ENCODE data around the gene ERF. TPM values are rescaled to one million over a fixed set of nuclear protein-coding genes. Genes with fewer than 3 reads are reported as not detected.
A peak's percentile ranks its signal among the peaks of the same experiment; 100 is the strongest.

Gene ERF
- total RNA-seq, 1 experiment from 2014 or later, result 96.1 TPM

- TF ChIP-seq REST (IDR thresholded peaks at IDR 0.05; ENCODE audit: low read depth) (no peak), SP1 (IDR thresholded peaks at IDR 0.05; ENCODE audit: low read depth) (no peak), JUND (IDR thresholded peaks at IDR 0.05) (no peak), FOSL1 (IDR thresholded peaks at IDR 0.05; ENCODE audit: low read depth) (no peak), ZFX (IDR thresholded peaks at IDR 0.05) (no peak), POLR2AphosphoS5 (IDR thresholded peaks at IDR 0.05; ENCODE audit: low read depth, low read length) (no peak)
These were observed 3.2 kb downstream of the ERF start (continued) for GRCh38 chr19:42251572-42252358.

GRCh38 chr19:42250666-42251531 lies 4.0 kb downstream of the ERF start:
- Histone ChIP-seq H2AFZ (ENCODE audit: low read depth, low read length, poor library complexity, severe bottlenecking) (no peak overlapping the region), H3K9me3 (ENCODE audit: control insufficient read depth in 1 of 2, insufficient read depth in 1 of 2, low read depth in 1 of 2, low read length in 2 of 2) (no peaks in the 10 kb centered on the region), H3K9me2 (ENCODE audit: insufficient read depth) (no peaks in the 10 kb centered on the region), H3K79me2 (ENCODE audit: insufficient read depth, low read length) (peaks cover 54% of the 10 kb centered on the region), H3K4me3 (replicated peaks in 1 of 2; ENCODE audit: low read depth in 1 of 2, low read length in 2 of 2) (no peak overlapping the region), H3K27ac (ENCODE audit: low read depth, low read length) (peak overlapping the region; percentile 33; the same call in 1 of the 2 replicates), H4K20me1 (ENCODE audit: insufficient read depth) (peaks cover 3% of the 10 kb centered on the region; the same call in 1 of the 2 replicates), H3K9ac (ENCODE audit: low read length) (no peak overlapping the region), H3K27me3 (ENCODE audit: insufficient read depth, low read length) (no peaks in the 10 kb centered on the region), H3K4me1 (ENCODE audit: control insufficient read depth in 1 of 2, insufficient read depth in 2 of 2, low read length in 2 of 2) (peaks cover 22 to 48% of the 10 kb centered on the region in 2 experiments), H3K4me2 (ENCODE audit: low read length) (no peak overlapping the region; the same call in 1 of the 2 replicates), H3K36me3 (ENCODE audit: control insufficient read depth in 1 of 2, insufficient read depth in 2 of 2, low read length in 2 of 2) (peaks cover 0 to 7% of the 10 kb centered on the region in 2 experiments; a peak in 2 of 4 replicates)
- CTCF ChIA-PET, result interaction anchor here (1.3 kb wide), 1 partner anchor 29 kb away, joined by 3 read pairs; no protein-coding TSS in a partner anchor
- intact Hi-C loops (cut with micrococcal nuclease), result no loop called here
- no peak for DNase-seq (ENCODE audit: low read depth, low spot score)
- no peak for ATAC-seq
- no TSS peak for BruUV-seq (replicated peaks)
- POLR2A ChIA-PET, result interaction anchor here (1.6 to 1.8 kb wide), 2 partner anchors 8 to 29 kb away, joined by 9 to 16 read pairs; no protein-coding TSS in a partner anchor
- RAD21 ChIA-PET (ENCODE audit: low non-redundant PET in 1 of 2, low total read pairs in 2 of 2, uncharacterized antibody in 2 of 2, unreplicated experiment in 2 of 2), result interaction anchor here in 1 of 2 experiments (1.0 kb wide), 1 partner anchor 8 kb away, joined by 3 read pairs; no protein-coding TSS in a partner anchor
- TF ChIP-seq ATF3 (IDR thresholded peaks at IDR 0.05) (no peak), ZNF274 (IDR thresholded peaks at IDR 0.05; ENCODE audit: low read depth, low read length) (no peak), POLR2A (IDR thresholded peaks at IDR 0.05; ENCODE audit: borderline replicate concordance, extremely low read depth, insufficient read depth, insufficient read length) (no peak), YY1 (IDR thresholded peaks at IDR 0.05; ENCODE audit: extremely low read depth, insufficient replicate concordance, low read depth, low read length) (no peak), CBX3 (IDR thresholded peaks at IDR 0.05; ENCODE audit: low read depth) (no peak), MAX (IDR thresholded peaks at IDR 0.05) (no peak), SRF (IDR thresholded peaks at IDR 0.05; ENCODE audit: low read depth) (no peak), ELF1 (IDR thresholded peaks at IDR 0.05; ENCODE audit: borderline replicate concordance, low read depth) (no peak), EGR1 (IDR thresholded peaks at IDR 0.05; ENCODE audit: low read depth) (no peak), JUND (IDR thresholded peaks at IDR 0.05) (no peak), SIN3A (IDR thresholded peaks at IDR 0.05; ENCODE audit: low read depth) (no peak), EZH2phosphoT487 (IDR thresholded peaks at IDR 0.05; ENCODE audit: borderline replicate concordance) (no peak), POLR2AphosphoS5 (IDR thresholded peaks at IDR 0.05; ENCODE audit: low read depth, low read length) (no peak)
